Left ventricle myocardium inferior (tissue), 1 donor: ENCODE data around the gene GOLGB1. TPM values are rescaled to one million over a fixed set of nuclear protein-coding genes. Genes with fewer than 3 reads are reported as not detected.
"Not testable (repeated sequence)": the region's sequence is repeated elsewhere in the genome, so short reads cannot be mapped to it uniquely, and the experiment has no call there.

Source experiments
- DNase-seq: peaks from one replicate; pipeline ENCODE4 v3.0.0-alpha.2; 2020
- H3K27ac ChIP-seq: fragments of 200-600 bp; replicated peaks from 2 replicates; pipeline ENCODE4 v1.8.0; 2021
- H3K27me3 ChIP-seq: fragments of 200-600 bp; 2 replicates; pipeline ENCODE4 v1.8.0; 2021; ENCODE audit warnings: low read depth
- H3K36me3 ChIP-seq: fragments of 200-600 bp; 2 replicates; pipeline ENCODE4 v1.8.0; 2021
- H3K4me1 ChIP-seq: fragments of 200-600 bp; 2 replicates; pipeline ENCODE4 v1.8.0; 2021
- H3K4me3 ChIP-seq: fragments of 200-600 bp; 2 replicates; pipeline ENCODE4 v1.8.0; 2021; ENCODE audit warnings: mild to moderate bottlenecking, moderate library complexity
- H3K9me3 ChIP-seq: fragments of 200-600 bp; replicated peaks from 2 replicates; pipeline ENCODE4 v1.8.0; 2021
- CTCF ChIP-seq: fragments of 200-600 bp; IDR thresholded peaks from 2 replicates; pipeline ENCODE4 v1.8.0; 2021; ENCODE audit warnings: antibody characterized with exemption, mild to moderate bottlenecking, borderline replicate concordance
- intact Hi-C: fragments of 100-400 bp; cut with micrococcal nuclease; formaldehyde crosslinking; loops from one replicate; pipeline ENCODE4 v1.11.0; 2022
- total RNA-seq: library from RNA; stranded (reverse); fragmentation: NEBNext Ultra II Directional; extraction: Animal tissue kit (Norgen Biotek cat#: 25700); gene quantifications from one replicate; pipeline ENCODE4 v1.2.1, GENCODE V29; 2021
- donor health status: DM: no; HTN: yes; CAD: no; lungs with severe emphysema.

GOLGB1 gene
- total RNA-seq, 1 donor from 2014 or later: 56.1 TPM

DNA sequence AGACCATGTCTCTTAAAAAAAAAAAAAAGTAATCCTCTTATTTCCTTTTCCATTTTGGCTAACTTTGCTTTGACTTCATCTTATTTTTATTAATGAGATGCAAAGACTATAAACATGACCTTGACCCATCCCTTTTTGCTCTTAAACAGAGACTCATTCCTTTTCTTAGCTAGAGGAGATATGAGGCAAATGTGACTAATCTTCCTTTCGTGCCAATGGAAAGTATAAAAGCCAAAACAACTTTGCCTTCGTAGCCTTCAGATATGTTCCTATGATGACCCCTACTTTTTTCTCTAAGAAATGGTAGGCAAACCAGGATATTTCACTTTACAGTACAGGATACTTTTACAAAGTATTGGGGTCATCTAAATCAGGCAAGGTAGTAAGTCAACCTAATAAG is 36.9 kb upstream of the GOLGB1 start:
- DNase-seq: no peak
- no peak for TF ChIP-seq CTCF
- Histone ChIP-seq H3K4me1 (peaks cover 12% of the 10 kb centered on the region), H3K27ac (peak overlapping the region; percentile 28), H3K4me3 (no peak overlapping the region), H3K36me3 (peaks cover 55% of the 10 kb centered on the region), H3K9me3 (no peaks in the 10 kb centered on the region), H3K27me3 (no peaks in the 10 kb centered on the region)
- intact Hi-C loops: no loop called here

DNA sequence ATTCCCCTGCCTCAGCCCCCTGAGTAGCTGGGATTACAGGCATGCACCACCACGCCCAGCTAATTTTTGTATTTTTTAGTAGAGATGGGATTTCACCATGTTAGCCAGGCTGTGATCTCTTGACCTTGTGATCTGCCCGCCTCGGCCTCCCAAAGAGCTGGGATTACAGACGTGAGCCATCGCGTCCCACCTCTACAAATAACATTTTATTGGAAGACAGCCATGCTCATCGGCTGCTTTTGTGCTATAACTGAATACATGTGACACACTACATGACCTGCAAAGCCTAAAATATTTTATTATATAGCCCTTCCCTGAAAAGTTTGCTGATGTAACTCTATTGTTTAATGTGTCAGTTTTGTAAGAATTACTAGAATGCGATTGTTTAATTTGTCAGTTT is 33.2 kb upstream of the GOLGB1 start:
- intact Hi-C loops, DNase-seq, H3K4me3 ChIP-seq, H3K27me3 ChIP-seq, H3K9me3 ChIP-seq: not testable (repeated sequence)
- peaks cover 12% of the 10 kb centered on the region for H3K4me1 ChIP-seq
- H3K27ac ChIP-seq: peak overlapping the region; percentile 3
- H3K36me3 ChIP-seq: peaks cover 50% of the 10 kb centered on the region

DNA sequence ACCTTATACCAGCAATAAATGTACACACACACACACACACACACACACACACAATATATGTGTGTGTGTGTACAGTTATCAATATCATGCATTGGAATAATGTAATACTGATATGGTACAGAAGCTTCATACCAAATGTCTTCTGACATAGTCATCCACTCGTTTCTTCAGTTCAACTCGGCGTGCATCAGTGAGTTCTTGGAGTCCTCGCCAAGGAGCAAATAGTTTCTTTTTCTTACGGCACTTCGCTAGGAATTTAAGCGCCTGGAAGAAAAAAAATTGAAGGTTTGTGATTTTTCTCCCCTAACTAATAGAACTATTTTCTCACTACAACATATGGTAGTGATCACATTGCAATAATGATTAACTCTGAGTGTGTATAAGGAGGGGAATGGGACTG is 32.1 kb upstream of the GOLGB1 start:
- DNase-seq: no peak
- Histone ChIP-seq H3K9me3 (no peaks in the 10 kb centered on the region), H3K27ac (no peak overlapping the region), H3K36me3 (peaks cover 50% of the 10 kb centered on the region), H3K27me3 (no peaks in the 10 kb centered on the region), H3K4me1 (peaks cover 10% of the 10 kb centered on the region), H3K4me3 (no peak overlapping the region)
- TF ChIP-seq CTCF: no peak
- intact Hi-C loops: no loop called here

DNA sequence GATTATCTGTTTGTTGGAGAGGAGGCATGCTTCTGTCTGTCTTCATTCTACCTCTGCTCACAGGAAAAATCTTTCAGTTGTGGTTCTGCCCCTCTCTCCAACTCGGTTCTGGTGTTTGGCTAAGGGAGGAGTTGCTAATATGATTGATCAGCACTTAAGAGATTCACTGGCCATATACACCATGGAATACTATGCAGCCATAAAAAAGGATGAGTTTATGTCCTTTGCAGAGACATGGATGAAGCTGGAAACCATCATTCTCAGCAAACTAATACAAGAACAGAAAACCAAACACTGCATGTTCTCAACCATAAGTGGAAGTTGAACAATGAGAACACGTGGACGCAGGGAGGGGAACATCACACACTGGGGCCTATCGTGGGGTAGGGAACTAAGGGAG is 25.6 kb upstream of the GOLGB1 start:
- H3K36me3 ChIP-seq: peaks cover 81% of the 10 kb centered on the region
- H3K27me3 ChIP-seq, H3K4me3 ChIP-seq, H3K27ac ChIP-seq, H3K4me1 ChIP-seq, DNase-seq, H3K9me3 ChIP-seq, intact Hi-C loops: not testable (repeated sequence)

DNA sequence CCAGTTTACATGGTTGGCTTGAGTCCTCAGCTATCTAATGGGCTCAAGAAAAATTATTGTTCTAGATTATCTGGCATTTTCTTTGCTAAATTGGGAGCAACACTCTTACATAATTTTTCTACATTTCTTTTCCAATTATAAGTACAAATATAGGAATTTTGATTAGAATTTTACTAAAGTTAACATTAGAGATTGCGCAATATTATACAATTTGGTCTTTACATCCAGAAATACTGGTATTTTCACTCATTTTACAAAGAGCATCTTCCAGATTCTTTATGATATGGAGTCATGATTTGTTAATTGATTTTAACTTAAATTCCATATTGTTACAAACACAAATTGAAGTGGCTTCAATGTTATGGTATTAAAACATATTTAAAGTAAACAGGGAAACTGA is 19.7 kb upstream of the GOLGB1 start:
- Histone ChIP-seq H3K27me3 (no peaks in the 10 kb centered on the region), H3K4me1 (no peaks in the 10 kb centered on the region), H3K36me3 (peaks cover 48% of the 10 kb centered on the region), H3K27ac (no peak overlapping the region), H3K9me3 (no peaks in the 10 kb centered on the region), H3K4me3 (no peak overlapping the region)
- intact Hi-C loops: no loop called here
- TF ChIP-seq CTCF: no peak
- no peak for DNase-seq

DNA sequence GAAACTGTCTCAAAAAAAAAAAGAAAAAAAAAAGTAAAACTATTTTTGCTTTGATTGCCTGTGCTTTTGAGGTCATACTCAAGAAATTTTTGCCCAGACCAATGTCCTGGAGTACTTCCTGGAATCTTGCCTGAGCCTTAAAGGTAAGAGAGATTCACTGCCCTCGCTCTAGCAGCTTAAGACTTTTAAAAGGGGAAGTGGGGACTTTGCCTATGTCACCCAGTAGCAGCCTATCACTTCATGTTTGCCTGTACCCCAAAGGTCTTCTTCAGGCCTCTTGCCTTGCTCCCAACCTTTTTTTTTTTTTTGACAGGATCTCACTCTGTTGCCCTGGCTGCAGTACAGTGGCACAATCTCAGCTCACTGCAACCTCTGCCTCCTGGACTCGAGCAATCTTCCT is 18.9 kb upstream of the GOLGB1 start:
- Histone ChIP-seq H3K27me3 (no peaks in the 10 kb centered on the region), H3K9me3 (no peaks in the 10 kb centered on the region), H3K4me1 (no peaks in the 10 kb centered on the region), H3K27ac (no peak overlapping the region), H3K36me3 (peaks cover 42% of the 10 kb centered on the region), H3K4me3 (no peak overlapping the region)
- intact Hi-C loops: no loop called here
- no peak for DNase-seq
- TF ChIP-seq CTCF: no peak
